Liver (tissue), 9 donors: ENCODE results near the gene LRRC28. TPM values are rescaled to one million over a fixed set of nuclear protein-coding genes. Genes with fewer than 3 reads are reported as not detected.

ENCODE experiments used
- DNase-seq: peaks from one replicate; pipeline ENCODE4 v3.0.0-alpha.2; 2017; ENCODE audit warnings: low spot score
- H3K27ac ChIP-seq, 2 donors: one replicate each; pipeline ENCODE4 v1.7.0; 2013; ENCODE audit warnings: inconsistent platforms in 2 of 2, low read length in 2 of 2, control low read depth in 1 of 2, low read depth in 1 of 2, mild to moderate bottlenecking in 1 of 2
- H3K27me3 ChIP-seq, 4 donors: one replicate each; pipeline versions ENCODE4 v1.6.1 to v1.7.0; 2013; ENCODE audit warnings: low read length in 3 of 4, inconsistent platforms in 1 of 4, mild to moderate bottlenecking in 1 of 4, moderate library complexity in 1 of 4; ENCODE audit not compliant: control insufficient read depth in 4 of 4, insufficient read depth in 4 of 4
- H3K36me3 ChIP-seq, 4 donors: one replicate each; pipeline versions ENCODE4 v1.6.1 to v1.7.0; 2013; ENCODE audit warnings: low read length in 3 of 4, mild to moderate bottlenecking in 3 of 4, low read depth in 1 of 4, moderate library complexity in 1 of 4; ENCODE audit not compliant: control insufficient read depth in 4 of 4, insufficient read depth in 3 of 4
- H3K4me1 ChIP-seq, 4 donors: one replicate each; pipeline versions ENCODE4 v1.6.1 to v1.7.0; 2013; ENCODE audit warnings: low read length in 3 of 4, mild to moderate bottlenecking in 3 of 4, moderate library complexity in 1 of 4; ENCODE audit not compliant: control insufficient read depth in 4 of 4, insufficient read depth in 4 of 4
- H3K4me3 ChIP-seq, 3 donors: one replicate each; pipeline versions ENCODE4 v1.6.1 to v1.7.0; 2013; ENCODE audit warnings: low read length in 3 of 3, control low read depth in 1 of 3, low read depth in 1 of 3, mild to moderate bottlenecking in 1 of 3
- H3K9ac ChIP-seq, 2 donors: one replicate each; pipeline ENCODE4 v1.7.0; 2013; ENCODE audit warnings: low read length in 2 of 2, mild to moderate bottlenecking in 2 of 2, moderate library complexity in 2 of 2, control low read depth in 1 of 2, low read depth in 1 of 2
- H3K9me3 ChIP-seq, 4 donors: one replicate each; pipeline versions ENCODE4 v1.6.1 to v1.7.0; 2013; ENCODE audit warnings: low read length in 3 of 4; ENCODE audit not compliant: control insufficient read depth in 4 of 4
- FOXA1 ChIP-seq: IDR thresholded peaks from 2 replicates; pipeline ENCODE4 v1.6.1; 2016; ENCODE audit warnings: antibody characterized with exemption
- HNF4A ChIP-seq, 2 donors: conservative IDR thresholded peaks; 2 replicates each; pipeline ENCODE4 v1.6.1; 2016; ENCODE audit warnings: antibody characterized with exemption in 2 of 2, mild to moderate bottlenecking in 2 of 2
- HNF4G ChIP-seq: IDR thresholded peaks from 2 replicates; pipeline ENCODE4 v1.6.1; 2016; ENCODE audit warnings: antibody characterized with exemption
- RAD21 ChIP-seq, 2 donors: IDR thresholded peaks; 2 replicates each; pipeline ENCODE4 v1.6.1; 2016; ENCODE audit warnings: antibody characterized with exemption in 2 of 2, mild to moderate bottlenecking in 2 of 2
- RXRA ChIP-seq, 2 donors: IDR thresholded peaks; 2 replicates each; pipeline ENCODE4 v1.6.1; 2017 to 2018; ENCODE audit warnings: antibody characterized with exemption in 2 of 2, mild to moderate bottlenecking in 1 of 2
- SP1 ChIP-seq: IDR thresholded peaks from 2 replicates; pipeline ENCODE4 v1.6.1; 2018; ENCODE audit warnings: antibody characterized with exemption, mild to moderate bottlenecking
- TAF1 ChIP-seq: conservative IDR thresholded peaks from 2 replicates; pipeline ENCODE4 v1.6.1; 2016; ENCODE audit warnings: antibody characterized with exemption, mild to moderate bottlenecking
- YY1 ChIP-seq: IDR thresholded peaks from 2 replicates; pipeline ENCODE4 v1.6.1; 2016; ENCODE audit warnings: antibody characterized with exemption, mild to moderate bottlenecking
- WGBS: extraction: QIAGEN DNeasy Blood & Tissue Kit; methylation state at CpG from one replicate; pipeline ENCODE4 v1.1.7; 2013; 5-methylcytosine and 5-hydroxymethylcytosine counted together
- polyA plus RNA-seq, 2 donors: library from polyadenylated mRNA; stranded (reverse) in 1 of 2; unstranded in 1 of 2; fragments of 200-250 nt in 1 of 2; fragments of >200 nt in 1 of 2; fragmentation: Nextera tagmentation in 1 of 2; extraction: Ambion mirVana in 1 of 2; gene quantifications; one replicate each; pipeline versions ENCODE4 v1.2.1 to v1.2.3, GENCODE V29; 2013 to 2015
- total RNA-seq, 2 donors: library from RNA; depleted of rRNA; stranded (reverse); fragments of >200 nt; gene quantifications; one replicate each; pipeline ENCODE4 v1.2.3, GENCODE V29; 2014
- TF ChIP-seq, protein P1 (sequence below): IDR thresholded peaks from 2 replicates; pipeline ENCODE4 v1.6.1; 2016; ENCODE audit warnings: antibody characterized with exemption
- TF ChIP-seq, protein P2 (sequence below): IDR thresholded peaks from 2 replicates; pipeline ENCODE4 v1.6.1; 2016; ENCODE audit warnings: antibody characterized with exemption
- TF ChIP-seq, protein P3 (sequence below): IDR thresholded peaks from 2 replicates; pipeline ENCODE4 v1.6.1; 2016; ENCODE audit warnings: antibody characterized with exemption, mild to moderate bottlenecking
- TF ChIP-seq, protein P4 (sequence below): fragments of 150-350 bp; IDR thresholded peaks from 2 replicates; pipeline ENCODE4 v1.5.1; 2017; ENCODE audit warnings: improper control_type of control experiment, low read depth, low read length; ENCODE audit not compliant: missing input control
- donor health status: healthy.
- donor health status: healthy.
- donor health status: healthy.
- donor health status: healthy.
- donor health status: healthy.

Gene LRRC28
- total and polyA plus RNA-seq, 4 donors: 15.4 to 46.6 (median 41.0) TPM

DNA sequence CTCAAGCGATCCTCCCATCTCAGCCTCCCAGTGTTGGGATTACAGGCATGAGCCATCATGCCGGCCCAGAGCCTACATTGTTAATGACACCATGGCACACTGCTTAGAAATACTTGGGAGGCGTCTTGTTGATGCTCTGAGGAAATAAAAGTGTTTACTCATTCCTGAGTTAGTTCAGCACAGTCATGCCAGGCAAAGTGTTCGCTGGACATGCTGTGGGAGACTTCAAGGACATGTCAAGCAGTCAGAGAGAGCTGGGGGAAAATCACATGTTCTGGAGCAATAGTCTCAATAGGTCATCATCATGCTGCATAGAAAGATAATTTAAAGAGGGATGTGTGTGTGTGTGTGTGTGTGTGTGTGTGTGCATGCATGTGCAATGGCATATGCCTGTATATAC lies 39.4 kb upstream of the LRRC28 start (continued):
- TF ChIP-seq HNF4A (conservative IDR thresholded peaks at IDR 0.05): no peak
- TF ChIP-seq, protein P1, sequence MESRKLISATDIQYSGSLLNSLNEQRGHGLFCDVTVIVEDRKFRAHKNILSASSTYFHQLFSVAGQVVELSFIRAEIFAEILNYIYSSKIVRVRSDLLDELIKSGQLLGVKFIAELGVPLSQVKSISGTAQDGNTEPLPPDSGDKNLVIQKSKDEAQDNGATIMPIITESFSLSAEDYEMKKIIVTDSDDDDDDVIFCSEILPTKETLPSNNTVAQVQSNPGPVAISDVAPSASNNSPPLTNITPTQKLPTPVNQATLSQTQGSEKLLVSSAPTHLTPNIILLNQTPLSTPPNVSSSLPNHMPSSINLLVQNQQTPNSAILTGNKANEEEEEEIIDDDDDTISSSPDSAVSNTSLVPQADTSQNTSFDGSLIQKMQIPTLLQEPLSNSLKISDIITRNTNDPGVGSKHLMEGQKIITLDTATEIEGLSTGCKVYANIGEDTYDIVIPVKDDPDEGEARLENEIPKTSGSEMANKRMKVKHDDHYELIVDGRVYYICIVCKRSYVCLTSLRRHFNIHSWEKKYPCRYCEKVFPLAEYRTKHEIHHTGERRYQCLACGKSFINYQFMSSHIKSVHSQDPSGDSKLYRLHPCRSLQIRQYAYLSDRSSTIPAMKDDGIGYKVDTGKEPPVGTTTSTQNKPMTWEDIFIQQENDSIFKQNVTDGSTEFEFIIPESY: no peak
- TF ChIP-seq RXRA (IDR thresholded peaks at IDR 0.05): no peak
- no peak for TF ChIP-seq YY1
- no peak for TF ChIP-seq TAF1

DNA sequence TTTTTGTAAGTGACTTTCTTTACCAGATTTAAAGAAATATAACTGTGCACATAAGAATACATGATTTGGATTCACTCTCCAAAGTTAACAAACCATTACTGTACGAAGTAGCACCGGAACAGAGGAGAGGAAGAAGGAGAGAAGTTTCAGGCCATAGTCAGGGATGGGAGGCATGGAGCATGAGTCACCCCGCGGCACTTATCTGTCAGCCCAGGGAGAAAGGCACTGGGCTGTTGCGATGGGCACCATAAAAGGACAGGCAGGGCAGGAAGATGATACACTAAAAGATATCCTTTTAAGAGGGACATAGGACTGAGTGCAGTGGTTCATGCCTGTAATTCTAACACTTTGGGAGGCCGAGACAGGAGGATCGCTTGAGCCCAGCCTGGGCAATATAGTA lies 38.9 kb upstream of the LRRC28 start:
- 94% methylated on average over 7 of the region's 7 CpGs for WGBS
- no peak overlapping the region for H3K27ac ChIP-seq
- H3K4me1 ChIP-seq: no peaks in the 10 kb centered on the region
- no peak for DNase-seq
- H3K9me3 ChIP-seq: no peaks in the 10 kb centered on the region
- H3K4me3 ChIP-seq: no peak overlapping the region
- TF ChIP-seq, protein P2, sequence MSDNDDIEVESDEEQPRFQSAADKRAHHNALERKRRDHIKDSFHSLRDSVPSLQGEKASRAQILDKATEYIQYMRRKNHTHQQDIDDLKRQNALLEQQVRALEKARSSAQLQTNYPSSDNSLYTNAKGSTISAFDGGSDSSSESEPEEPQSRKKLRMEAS: no peak
- no peak for TF ChIP-seq RXRA (IDR thresholded peaks at IDR 0.05)
- no peaks in the 10 kb centered on the region for H3K27me3 ChIP-seq
- H3K36me3 ChIP-seq: peaks cover 0 to 5% (median 4%) of the 10 kb centered on the region in 4 donors
- no peak overlapping the region for H3K9ac ChIP-seq

DNA sequence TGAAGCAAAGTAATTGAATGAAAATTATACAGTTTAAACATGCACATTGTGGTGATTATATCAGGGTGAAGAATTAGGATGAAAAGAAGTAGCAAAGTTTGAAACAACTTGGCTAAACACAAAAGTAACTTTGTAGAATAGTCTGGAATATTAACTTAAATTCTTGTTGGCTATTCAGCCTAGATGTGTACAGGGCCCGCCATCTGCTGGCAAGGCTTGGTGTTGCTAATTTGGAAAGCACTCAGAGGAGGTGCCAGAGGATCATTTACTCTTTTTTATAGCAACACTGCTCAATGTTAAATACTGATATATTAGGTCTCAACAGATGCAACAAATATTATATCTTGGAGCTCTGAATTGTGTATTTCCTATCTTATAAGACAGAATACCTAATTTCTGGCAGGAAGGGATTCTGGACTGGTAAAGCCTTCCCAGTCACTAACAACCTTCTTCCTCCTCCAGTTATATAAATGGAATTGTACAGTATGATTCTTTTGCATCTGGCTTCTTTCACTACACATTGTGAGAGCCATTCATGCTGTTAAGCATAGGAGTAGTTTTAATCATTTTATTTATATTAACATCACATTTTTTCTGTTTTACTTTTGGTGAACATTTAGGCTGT lies 38.0 kb upstream of the LRRC28 start:
- Histone ChIP-seq H3K4me3 (no peak overlapping the region), H3K27me3 (no peaks in the 10 kb centered on the region), H3K36me3 (peaks cover 5 to 14% (median 8%) of the 10 kb centered on the region in 4 donors), H3K9ac (no peak overlapping the region), H3K9me3 (no peaks in the 10 kb centered on the region), H3K27ac (no peak overlapping the region), H3K4me1 (no peaks in the 10 kb centered on the region)
- 5% methylated on average over 1 of the region's 1 CpG for WGBS
- DNase-seq: peak; percentile 66
- TF ChIP-seq FOXA1: no peak
- peak; percentile 97 to 98 for TF ChIP-seq RAD21 (IDR thresholded peaks at IDR 0.05)
- TF ChIP-seq, protein P3, sequence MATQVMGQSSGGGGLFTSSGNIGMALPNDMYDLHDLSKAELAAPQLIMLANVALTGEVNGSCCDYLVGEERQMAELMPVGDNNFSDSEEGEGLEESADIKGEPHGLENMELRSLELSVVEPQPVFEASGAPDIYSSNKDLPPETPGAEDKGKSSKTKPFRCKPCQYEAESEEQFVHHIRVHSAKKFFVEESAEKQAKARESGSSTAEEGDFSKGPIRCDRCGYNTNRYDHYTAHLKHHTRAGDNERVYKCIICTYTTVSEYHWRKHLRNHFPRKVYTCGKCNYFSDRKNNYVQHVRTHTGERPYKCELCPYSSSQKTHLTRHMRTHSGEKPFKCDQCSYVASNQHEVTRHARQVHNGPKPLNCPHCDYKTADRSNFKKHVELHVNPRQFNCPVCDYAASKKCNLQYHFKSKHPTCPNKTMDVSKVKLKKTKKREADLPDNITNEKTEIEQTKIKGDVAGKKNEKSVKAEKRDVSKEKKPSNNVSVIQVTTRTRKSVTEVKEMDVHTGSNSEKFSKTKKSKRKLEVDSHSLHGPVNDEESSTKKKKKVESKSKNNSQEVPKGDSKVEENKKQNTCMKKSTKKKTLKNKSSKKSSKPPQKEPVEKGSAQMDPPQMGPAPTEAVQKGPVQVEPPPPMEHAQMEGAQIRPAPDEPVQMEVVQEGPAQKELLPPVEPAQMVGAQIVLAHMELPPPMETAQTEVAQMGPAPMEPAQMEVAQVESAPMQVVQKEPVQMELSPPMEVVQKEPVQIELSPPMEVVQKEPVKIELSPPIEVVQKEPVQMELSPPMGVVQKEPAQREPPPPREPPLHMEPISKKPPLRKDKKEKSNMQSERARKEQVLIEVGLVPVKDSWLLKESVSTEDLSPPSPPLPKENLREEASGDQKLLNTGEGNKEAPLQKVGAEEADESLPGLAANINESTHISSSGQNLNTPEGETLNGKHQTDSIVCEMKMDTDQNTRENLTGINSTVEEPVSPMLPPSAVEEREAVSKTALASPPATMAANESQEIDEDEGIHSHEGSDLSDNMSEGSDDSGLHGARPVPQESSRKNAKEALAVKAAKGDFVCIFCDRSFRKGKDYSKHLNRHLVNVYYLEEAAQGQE: no peak
- TF ChIP-seq, protein P4, sequence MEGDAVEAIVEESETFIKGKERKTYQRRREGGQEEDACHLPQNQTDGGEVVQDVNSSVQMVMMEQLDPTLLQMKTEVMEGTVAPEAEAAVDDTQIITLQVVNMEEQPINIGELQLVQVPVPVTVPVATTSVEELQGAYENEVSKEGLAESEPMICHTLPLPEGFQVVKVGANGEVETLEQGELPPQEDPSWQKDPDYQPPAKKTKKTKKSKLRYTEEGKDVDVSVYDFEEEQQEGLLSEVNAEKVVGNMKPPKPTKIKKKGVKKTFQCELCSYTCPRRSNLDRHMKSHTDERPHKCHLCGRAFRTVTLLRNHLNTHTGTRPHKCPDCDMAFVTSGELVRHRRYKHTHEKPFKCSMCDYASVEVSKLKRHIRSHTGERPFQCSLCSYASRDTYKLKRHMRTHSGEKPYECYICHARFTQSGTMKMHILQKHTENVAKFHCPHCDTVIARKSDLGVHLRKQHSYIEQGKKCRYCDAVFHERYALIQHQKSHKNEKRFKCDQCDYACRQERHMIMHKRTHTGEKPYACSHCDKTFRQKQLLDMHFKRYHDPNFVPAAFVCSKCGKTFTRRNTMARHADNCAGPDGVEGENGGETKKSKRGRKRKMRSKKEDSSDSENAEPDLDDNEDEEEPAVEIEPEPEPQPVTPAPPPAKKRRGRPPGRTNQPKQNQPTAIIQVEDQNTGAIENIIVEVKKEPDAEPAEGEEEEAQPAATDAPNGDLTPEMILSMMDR: peak; percentile 88
- no peak for TF ChIP-seq SP1
- no peak for TF ChIP-seq YY1
- TF ChIP-seq HNF4G: no peak
- TF ChIP-seq, protein P2: no peak
